SIG-M5 treated with dmso at 0.1 percent for 504 hours (cell line): ENCODE measurements around the gene CYB561D2.

Experiments
- DNase-seq: peaks from one replicate; lab custom pipeline; 2025; ENCODE audit not compliant: unreplicated experiment; lab: John Stamatoyannopoulos, UW

Gene CYB561D2

DNA sequence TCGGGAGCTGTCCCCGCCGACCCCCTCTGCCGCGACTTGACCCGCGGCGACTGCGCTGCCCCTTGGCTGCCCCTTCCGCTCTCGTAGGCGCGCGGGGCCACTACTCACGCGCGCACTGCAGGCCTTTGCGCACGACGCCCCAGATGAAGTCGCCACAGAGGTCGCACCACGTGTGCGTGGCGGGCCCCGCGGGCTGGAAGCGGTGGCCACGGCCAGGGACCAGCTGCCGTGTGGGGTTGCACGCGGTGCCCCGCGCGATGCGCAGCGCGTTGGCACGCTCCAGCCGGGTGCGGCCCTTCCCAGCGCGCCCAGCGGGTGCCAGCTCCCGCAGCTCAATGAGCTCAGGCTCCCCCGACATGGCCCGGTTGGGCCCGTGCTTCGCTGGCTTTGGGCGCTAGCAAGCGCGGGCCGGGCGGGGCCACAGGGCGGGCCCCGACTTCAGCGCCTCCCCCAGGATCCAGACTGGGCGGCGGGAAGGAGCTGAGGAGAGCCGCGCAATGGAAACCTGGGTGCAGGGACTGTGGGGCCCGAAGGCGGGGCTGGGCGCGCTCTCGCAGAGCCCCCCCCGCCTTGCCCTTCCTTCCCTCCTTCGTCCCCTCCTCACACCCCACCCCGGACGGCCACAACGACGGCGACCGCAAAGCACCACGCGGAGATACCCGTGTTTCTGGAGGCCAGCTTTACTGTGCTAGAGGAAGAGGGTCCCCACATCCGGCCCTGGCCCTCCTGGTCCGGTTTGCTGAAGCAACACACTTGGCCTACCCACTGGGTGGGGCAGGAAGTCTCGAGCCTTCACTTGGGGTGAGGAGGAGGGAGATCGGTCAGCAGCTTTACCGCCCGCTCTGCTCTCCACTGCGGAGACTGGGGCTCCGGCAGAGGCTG lies 10.0 kb upstream of the CYB561D2 start, which contains the start of gene RASSF1:
Gene RASSF1 (minus strand): TSS at position 389 of the 882 bp plus-strand sequence. CDS start 31 bp downstream, at position 358.
- DNase-seq, result peak; percentile 98

DNA sequence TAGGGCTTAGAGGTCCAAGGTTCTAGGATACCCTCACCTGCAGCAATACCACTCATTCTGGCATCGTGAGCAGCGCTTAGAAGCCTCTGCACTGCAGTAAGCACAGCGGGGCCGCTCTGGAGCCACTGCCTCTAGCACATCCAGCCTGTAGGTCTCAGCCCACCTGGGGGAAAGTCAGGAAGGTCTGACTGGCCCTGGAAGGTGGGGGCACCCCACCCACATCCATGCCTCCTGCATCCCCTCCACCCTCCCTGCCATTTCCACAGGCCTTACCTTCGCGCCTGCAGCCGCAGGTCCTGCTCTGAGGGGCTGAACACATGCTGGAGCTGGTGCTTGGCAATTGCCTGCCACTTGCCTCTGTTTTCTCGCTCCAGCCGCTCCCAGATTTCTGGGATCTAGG lies 9.1 kb upstream of the CYB561D2 start:
- no peak for DNase-seq

DNA sequence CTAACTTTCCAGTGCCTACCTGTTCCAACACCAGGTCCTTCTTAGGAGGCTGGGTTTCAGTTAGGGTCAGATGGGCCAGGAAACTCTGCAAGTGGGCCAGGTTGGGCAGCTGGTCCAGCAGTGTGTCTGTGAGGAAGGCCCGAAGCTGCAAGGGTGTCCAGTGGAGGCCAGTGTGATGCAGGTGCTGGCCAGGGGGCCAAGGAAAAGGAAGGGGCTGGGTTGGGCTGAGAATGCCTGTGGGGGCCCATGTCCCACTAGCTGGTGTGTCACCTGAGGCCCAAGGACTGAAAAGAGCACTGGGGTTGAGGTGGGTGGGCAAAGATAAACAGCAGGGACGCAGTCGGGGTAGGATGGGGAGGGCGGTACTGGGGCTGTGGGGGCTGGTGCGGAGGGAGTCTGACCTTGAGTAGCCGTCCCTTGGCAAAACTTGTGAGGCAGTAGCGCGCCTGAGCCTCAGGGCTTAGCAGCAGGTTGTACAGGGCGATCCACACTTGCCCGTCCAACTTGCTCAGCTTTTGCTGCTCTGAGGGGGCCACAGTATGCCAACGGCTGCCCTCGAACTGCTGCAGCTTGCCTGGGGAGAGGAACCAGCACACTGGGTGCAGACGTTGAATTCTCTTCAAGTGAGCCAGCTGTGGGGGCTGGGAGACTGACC lies 8.5 kb upstream of the CYB561D2 start:
- DNase-seq, result no peak

DNA sequence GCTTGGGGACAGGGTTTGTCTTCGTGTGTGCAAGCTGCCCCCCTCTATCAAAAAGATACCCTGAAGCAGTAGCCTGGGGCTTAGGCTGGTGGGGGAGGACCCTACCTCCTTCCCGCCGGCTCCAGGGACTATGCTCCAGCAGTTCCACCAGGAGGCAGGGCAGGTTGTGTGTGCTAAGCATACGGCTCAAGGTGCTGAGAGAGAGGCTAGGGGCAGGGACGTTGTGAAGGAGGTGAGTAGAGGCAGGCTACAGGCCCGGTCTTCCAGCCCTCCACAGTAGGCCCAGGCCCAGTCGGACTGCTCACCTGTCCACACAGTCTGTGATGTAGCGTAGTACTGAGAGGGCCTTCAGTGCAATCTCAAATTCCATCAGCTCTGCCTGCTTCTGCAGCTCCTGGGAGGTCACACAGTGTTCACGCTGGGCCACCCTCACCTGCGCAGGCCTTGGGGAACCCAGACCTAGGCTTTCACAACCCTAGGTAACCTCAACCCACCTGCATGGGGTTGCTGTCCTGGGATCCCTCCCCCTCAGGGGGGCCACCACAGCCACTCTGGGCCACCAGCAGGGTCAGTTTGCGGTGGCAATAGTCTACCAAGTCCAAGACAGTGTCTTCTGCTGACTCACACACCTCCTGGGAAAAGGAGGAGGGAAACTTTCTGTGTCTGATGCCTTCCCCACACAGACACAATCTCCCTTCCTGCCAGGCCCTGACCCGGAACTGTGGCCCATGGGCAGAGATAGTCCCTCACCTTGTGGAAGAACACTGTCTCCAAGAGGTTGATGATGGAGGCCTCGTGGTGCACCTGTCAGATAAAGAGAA lies 7.6 kb upstream of the CYB561D2 start:
- DNase-seq, result no peak

DNA sequence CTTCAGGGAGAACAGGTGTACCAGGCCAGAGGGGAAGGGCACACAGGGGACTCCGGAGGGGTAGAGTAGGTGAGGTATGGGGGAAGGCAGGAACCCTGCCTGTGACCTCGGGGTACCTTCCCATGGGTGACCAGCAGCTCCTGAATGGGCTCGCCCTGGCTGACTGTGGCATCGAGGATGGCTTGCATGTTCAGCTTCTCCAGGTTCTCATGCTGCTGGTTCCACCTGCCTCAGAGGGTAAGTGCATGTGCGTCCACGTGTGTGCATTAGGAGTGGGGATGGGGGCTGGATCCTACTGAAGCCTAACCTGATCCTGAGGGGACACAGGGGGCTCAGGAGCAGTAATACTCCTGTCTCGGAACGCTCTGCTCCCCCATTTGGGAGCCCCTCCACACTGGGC lies 5.7 kb upstream of the CYB561D2 start:
- no peak for DNase-seq

DNA sequence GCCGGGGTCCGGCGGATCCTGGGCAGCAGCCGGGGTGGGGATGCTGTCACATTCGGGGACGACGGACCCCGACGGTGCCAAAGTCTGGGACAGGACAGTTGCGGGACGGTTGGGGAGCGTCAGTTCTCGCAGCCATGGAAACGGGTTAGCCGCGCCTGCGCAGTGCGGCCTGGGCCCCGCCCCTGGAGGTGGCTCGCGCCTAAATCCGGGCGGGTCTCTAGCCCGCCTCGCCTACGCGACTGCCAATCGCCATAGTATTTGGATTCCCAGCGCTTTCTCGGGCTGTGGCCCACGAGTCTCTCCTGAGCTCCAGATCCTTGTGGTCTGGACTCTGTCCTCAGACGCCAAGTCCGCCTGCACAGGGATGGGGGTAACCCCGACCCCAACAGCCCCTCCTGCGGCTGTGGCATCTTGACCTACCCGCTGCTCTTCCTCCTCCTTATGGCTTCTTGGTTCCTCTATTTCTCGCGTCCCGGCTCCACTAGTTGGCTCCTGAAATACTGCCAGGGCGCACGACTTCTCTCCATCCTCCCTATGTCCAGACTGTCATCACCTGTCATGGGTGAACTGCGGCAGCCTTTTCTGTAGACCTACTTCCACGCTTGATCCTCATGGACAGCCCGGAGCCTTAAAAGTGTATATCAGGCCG lies 5.0 kb upstream of the CYB561D2 start, which contains the start of gene ZMYND10:
Gene ZMYND10 (minus strand): TSS at position 147 of the 649 bp plus-strand sequence. CDS start 153 bp downstream, outside the sequence.
- DNase-seq, result no peak

DNA sequence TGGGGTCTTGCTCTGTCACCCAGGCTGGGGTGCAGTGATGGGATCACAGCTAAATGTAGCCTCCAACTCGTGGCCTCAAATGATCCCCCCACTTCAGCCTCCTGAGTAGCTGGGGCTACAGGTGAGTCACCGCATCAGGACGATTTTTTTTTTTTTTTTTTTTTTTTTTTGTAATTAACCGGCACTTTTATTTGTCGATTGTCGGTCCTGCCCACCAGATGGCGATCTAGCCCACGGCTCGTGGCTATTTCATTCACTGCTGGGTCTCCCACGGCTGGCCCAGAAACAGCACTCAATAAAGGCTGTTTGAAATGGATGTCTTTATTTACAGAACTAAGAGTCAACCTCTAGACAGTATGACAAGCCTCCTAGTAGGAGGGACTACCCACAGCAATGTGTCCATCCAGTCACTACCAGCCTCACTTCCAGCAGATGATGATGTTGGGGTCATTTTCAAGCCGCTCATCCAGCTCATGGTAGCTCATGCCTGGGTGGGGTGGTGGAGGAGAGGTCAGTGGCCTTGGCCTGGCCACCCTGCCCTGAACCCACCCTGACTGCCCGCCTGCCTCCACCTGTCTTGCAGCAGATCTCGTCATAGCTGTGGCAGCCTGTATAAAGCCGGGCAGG lies 3.4 kb upstream of the CYB561D2 start:
- DNase-seq, result peak; percentile 49

DNA sequence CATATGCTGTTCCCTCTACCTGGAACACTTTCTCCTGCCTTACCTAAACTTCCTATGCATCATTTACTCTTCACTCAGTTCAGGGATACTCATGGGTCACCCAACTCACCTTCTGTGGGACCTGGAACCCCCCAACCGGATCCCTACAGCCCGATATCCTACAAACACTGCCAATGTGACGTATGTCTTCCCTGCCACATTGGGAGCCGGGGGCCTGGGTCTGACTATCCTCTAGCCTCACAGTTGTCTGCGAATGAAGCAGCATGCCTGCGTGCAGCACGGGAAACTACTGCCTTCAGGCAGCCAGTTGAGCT lies 492 bp upstream of the CYB561D2 start:
- DNase-seq, result no peak

DNA sequence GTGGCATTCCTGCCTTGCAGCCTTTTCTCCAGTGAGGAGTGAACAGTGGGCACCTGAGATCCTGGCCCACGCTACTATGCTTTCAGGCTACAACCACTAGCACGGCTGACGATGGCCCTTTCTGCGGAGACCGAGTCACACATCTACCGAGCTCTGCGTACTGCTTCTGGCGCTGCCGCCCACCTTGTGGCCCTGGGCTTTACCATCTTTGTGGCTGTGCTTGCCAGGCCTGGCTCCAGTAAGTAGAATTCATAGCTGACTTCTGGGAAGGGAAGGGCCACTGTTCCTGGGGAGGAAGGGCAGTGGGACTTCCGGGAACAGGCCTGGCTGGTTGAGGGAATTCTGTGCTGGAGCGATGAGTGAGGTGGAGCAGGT lies 648 bp downstream of the CYB561D2 start:
- no peak for DNase-seq

DNA sequence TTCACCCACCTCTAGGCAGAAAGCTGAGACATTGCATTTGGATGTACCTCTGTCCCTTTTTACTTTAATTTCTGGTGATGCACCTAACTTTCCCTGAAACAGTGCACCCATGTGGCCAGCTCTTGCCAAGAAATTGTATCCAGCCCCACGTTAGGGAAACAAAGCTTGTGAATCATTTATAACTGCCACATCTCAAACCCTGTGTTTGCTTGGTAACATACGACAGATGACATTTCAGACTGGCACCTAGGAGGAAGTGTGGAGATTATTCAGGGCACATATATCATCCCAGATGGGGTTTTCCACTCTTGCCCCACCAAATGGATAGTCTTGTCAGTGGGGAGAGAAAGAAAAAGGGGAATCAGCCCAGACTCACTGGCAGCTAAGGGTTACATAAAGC lies 2.1 kb downstream of the CYB561D2 start:
- peak; percentile 50 for DNase-seq

DNA sequence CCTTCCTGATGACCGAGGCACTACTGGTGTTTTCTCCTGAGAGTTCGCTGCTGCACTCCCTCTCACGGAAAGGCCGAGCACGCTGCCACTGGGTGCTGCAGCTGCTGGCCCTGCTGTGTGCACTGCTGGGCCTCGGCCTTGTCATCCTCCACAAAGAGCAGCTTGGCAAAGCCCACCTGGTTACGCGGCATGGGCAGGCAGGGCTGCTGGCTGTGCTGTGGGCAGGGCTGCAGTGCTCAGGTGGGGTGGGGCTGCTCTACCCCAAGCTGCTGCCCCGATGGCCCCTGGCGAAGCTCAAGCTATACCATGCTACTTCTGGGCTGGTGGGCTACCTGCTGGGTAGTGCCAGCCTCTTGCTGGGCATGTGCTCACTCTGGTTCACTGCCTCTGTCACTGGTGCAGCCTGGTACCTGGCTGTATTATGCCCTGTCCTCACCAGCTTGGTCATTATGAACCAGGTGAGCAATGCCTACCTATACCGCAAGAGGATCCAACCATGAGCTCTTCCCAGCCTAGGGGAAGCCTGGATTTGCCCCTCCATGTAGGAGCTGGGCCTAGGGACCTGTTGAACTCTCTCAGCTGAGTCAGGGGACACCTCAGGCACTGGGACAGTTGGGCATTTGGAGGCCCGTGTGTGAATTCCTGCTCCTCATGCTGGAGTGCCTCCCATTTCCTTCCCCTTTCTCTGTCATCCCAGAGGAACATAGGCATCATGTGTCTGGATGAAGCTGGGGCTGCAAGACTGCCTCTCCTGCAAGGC lies 2.8 kb downstream of the CYB561D2 start:
- no peak for DNase-seq

DNA sequence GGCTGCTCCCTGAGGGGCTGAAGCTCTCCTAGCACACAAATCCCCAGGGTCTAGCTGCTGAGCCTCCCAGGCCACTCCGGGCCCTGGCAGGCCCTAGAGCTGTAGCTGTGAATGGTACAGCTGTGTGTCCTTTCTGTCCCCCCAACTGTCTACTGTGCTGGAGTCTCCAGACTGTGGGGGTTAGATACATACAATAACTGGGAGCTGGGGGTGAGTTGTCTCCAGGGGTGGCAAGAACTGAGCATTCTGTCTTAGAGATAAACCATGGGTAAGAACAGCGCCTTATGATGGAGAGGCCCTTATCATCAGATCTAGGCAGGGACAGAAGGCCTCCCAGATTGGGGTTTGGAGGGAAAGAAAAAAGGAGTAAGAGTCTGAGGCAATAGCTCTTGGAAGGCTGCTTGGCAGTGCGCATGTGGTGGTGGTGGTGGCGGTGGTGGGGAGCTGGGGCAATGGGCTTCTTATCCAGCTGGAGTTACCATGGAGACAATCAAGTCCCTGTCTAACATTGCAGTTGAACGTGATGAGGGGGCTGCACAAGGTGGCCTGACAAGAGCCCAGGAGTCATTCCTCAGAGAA lies 3.6 kb downstream of the CYB561D2 start:
- DNase-seq, result no peak

DNA sequence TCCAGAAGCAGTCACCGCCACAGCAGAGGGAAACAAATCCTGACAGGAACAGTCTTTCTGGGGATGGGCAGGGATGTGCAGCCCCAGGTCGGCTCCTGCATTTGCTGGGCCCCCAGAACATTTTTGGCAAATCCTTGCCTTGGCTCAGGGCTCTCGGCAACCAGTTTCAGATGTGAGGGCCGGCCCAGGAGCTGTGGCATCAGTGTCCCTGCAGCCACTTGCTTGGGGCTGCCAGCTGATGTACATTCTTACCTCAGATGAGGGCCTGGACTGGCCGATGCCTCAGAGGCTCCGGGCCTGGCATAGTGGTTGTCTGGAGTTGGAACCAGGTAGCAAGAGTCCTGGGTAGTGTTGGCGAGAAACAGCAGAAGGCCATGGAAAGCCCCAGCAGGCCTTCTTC lies 4.2 kb downstream of the CYB561D2 start:
- DNase-seq, result no peak

DNA sequence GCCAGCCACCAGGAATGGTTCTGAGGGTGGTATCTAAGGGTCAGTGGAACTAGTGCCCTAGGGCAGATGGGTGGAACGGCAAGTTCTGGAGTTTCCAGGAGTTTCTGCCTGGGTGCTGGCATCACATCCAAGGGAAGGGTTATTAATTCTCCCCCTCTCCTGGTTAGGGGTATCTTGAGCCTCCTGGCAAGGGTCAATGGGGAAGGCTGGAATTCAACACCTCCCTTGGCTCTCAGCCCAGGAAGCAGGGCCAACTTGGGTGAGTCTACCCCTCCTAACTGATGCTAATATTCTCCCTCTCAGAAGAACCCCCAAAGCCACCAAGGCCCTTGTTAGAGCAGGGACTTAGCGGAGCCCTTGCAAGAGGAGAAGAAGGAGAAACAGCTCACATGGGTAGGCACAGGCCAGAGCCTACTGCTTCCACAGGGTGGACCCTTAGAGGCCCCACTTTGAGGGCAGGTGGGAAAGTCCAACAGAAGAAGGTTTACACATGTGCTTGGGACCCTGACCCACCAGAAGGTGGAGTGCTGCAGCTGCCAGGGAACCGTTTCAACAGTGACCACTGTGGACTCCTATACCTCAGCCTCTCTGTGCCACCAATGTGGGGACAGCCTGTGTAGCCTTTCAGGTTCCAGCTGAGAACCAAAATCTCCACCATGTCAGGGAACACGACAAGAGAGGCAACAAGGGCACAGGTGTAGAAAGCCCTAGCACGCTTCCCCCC lies 5.3 kb downstream of the CYB561D2 start:
- DNase-seq, result no peak

DNA sequence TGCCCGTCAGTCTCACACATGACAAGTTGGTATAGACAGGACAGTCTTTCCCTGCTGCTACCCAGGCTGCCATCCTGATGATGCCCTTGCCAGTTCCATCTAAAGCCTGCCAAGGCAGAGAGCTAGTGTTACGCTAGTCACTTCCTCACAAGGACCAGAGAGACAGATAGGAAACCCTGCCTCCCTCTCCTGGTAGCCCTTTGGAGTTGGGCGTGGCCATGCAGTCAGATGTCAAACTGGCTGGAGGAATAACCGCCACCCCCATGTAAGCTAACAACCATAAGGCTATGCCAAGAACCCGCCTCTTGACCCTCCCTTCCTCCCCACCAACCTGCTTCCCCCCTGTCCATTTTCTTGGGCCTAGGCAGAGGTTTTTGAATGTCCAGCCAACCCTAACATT lies 5.9 kb downstream of the CYB561D2 start:
- DNase-seq, result peak; percentile 73

DNA sequence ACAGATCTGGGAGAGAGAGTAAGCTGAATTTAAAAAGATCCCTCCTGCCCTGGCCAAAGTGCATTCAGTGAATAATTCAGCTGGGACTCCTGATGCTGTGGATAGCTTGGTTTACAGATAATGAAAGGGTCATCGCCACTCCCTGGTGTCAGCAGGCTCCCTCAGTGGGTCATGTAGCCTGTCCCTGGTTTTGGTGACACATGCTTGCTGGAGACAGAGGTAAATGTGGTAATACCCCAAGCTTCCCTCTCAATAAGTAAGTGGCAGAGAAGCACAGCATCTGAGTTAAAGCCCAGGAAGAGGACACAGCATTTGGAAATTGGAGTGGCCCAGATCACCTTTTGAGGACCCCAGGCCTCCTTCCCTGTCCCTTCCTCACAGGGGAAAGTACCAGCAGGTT lies 6.8 kb downstream of the CYB561D2 start:
- DNase-seq, result peak; percentile 21

DNA sequence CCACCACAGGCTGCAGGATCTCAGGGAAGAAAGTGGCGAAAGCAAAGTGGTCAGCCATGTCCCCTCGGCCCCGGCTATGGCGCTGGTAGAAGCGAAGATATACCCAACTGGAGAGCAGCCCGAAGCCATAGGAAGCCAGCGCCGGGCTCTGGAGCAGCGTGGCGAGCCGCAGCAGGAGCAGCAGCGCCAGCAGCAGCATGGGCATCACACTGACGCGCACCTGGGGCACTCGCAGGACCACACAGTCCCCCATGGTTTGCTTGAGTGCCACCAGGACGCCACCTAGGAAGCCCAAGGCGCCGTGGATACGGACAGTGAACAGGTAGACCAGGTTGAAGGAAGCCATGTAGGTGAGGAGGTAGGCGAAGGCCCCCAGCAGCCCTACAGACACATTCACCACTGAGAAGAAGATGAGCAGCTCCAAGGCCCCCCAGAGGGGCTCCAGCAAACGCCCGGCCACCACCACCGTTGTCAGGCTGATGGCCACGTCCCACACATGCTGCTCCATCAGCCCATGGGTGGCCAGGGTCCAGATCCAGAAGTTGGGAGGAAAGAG lies 7.8 kb downstream of the CYB561D2 start:
- no peak for DNase-seq

DNA sequence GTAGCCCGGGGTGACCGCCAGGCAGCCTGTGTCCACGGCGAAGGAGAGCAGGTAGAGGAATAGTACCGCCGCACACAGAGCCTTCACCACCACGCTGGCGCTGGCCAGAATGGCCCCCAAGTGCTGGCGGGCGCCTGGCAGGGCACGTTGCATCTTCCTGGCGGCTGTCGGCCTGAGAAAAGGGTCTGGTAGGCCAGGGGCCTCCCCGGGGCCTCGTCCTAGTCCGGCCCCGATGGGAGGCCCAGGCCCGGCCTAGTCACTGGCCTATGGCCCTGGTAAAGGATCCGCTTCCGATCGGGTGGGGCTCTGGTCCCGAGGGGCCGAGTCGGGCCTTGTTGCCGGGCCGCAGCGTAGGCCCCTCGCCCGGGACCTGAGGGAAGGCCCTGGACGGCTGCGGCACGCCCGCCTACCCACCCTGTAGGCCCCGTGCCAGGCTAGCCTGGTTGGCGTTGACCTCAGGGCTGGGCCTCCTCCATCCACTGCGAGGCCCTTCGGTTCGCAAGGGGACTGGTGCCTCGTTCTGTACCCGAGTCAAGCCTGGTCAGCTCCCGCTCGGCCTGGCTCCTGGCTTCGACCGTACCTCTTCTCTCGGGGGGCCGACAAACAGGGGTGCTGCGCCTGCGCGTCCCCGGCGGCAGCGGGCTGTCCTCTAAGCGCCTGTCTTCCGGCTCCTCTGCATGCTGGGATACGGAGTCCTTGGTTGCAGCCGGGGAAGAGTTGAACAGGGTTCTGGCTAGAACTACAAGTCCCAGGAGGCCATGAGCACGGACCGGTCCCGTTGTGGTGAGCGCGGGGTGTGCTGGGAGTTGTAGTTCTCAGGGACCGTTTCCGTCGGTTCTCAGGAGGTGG lies 8.5 kb downstream of the CYB561D2 start, which contains the start of gene TMEM115:
Gene TMEM115 (minus strand): TSS at position 611 of the 849 bp plus-strand sequence. CDS start 458 bp downstream, at position 153.
- peak; percentile 99 for DNase-seq
